Left lung (tissue), 10 donors: ENCODE data around the gene ESRRG. TPM values are rescaled to one million over a fixed set of nuclear protein-coding genes. Genes with fewer than 3 reads are reported as not detected.

Experiments used
- ATAC-seq: fragments of 200-7000 bp; cut with Tn5 transposase; one replicate; pipeline ENCODE4 v1.9.1; 2020; ENCODE audit warnings: moderate library complexity
- DNase-seq, 4 donors: peaks; one replicate each; pipeline ENCODE4 v3.0.0-alpha.2; 2013 to 2020
- H3K27ac ChIP-seq, 2 donors: fragments of 200-600 bp; sonication (generic) in 1 of 2; one replicate each; pipeline versions ENCODE4 v1.5.0 to v1.8.0; 2020 to 2021
- H3K27me3 ChIP-seq, 2 donors: fragments of 200-600 bp; sonication (generic) in 1 of 2; one replicate each; pipeline versions ENCODE4 v1.5.0 to v1.8.0; 2020 to 2021
- H3K36me3 ChIP-seq, 2 donors: fragments of 200-600 bp; sonication (generic) in 1 of 2; one replicate each; pipeline versions ENCODE4 v1.5.0 to v1.8.0; 2020 to 2021
- H3K4me1 ChIP-seq, 2 donors: fragments of 200-600 bp; one replicate each; pipeline ENCODE4 v1.8.0; 2021
- H3K4me3 ChIP-seq, 2 donors: fragments of 200-600 bp; sonication (generic) in 1 of 2; one replicate each; pipeline versions ENCODE4 v1.5.0 to v1.8.0; 2020 to 2021; ENCODE audit warnings: mild to moderate bottlenecking in 1 of 2
- H3K9me3 ChIP-seq, 2 donors: fragments of 200-600 bp; sonication (generic) in 1 of 2; one replicate each; pipeline versions ENCODE4 v1.5.0 to v1.8.0; 2020 to 2021
- CTCF ChIP-seq, 2 donors: fragments of 200-600 bp; sonication (generic) in 1 of 2; IDR thresholded peaks; one replicate each; pipeline versions ENCODE4 v1.5.0 to v1.8.0; 2021; ENCODE audit warnings: antibody characterized with exemption in 2 of 2
- intact Hi-C, 2 donors: fragments of 100-400 bp; cut with DNase I; formaldehyde crosslinking; loops; one replicate each; pipeline versions ENCODE4 v1.11.2 to v1.14.2; 2022
- polyA plus RNA-seq, 6 donors: library from polyadenylated mRNA; unstranded; fragments of 120-200 nt; gene quantifications; one replicate each; pipeline ENCODE4 v1.2.1, GENCODE V29; 2013; ENCODE audit not compliant: insufficient read length in 6 of 6
- total RNA-seq, 2 donors: library from RNA; stranded (reverse); fragmentation: NEBNext Ultra II Directional; extraction: Animal tissue kit (Norgen Biotek cat#: 25700); gene quantifications; one replicate each; pipeline ENCODE4 v1.2.1, GENCODE V29; 2021
- donor health status: DM: no; HTN: yes; CAD: no.
- donor health status: DM: no; HTN: no; CAD: no.

Gene ESRRG
- total and polyA plus RNA-seq, 8 donors, result 0.29 to 2.3 (median 1.5) TPM

DNA sequence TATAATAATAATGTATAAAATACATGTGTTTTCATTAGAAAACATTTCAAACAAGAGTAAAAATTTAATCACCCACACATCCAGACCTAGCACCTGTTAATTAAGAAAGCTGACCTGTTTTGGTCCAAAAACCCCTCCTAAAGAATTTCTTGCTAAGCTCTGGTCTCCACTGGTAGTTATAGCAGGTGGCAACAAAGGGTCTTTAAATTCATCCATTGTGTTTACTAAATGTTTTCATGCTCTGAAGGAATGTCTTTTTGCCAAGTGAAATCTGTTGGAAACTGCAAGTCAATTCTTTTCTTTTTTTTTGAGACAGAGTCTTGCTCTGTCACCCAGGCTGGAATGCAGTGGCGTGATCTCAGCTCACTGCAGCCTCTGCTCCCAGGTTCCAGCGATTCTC, 141.1 kb downstream of the ESRRG start:
- H3K4me1 ChIP-seq, result no peaks in the 10 kb centered on the region
- intact Hi-C loops, result no loop called here
- peaks cover 0 to 4% of the 10 kb centered on the region in 2 donors for H3K27me3 ChIP-seq
- H3K27ac ChIP-seq, result no peak overlapping the region
- no peak for TF ChIP-seq CTCF (IDR thresholded peaks at IDR 0.05)
- no peak overlapping the region for H3K4me3 ChIP-seq
- no peaks in the 10 kb centered on the region for H3K36me3 ChIP-seq
- ATAC-seq (no peak), DNase-seq (no peak)
- H3K9me3 ChIP-seq, result no peaks in the 10 kb centered on the region

- Histone ChIP-seq H3K4me3 (no peak overlapping the region), H3K27ac (no peak overlapping the region), H3K9me3 (no peaks in the 10 kb centered on the region), H3K27me3 (peaks cover 0 to 4% of the 10 kb centered on the region in 2 donors), H3K4me1 (no peaks in the 10 kb centered on the region), H3K36me3 (no peaks in the 10 kb centered on the region)
- ATAC-seq (no peak), DNase-seq (no peak)
- intact Hi-C loops, result no loop called here
- TF ChIP-seq CTCF (IDR thresholded peaks at IDR 0.05), result no peak
These were observed 142.6 kb downstream of the ESRRG start for GRCh38 chr1:216580538-216581057.

DNA sequence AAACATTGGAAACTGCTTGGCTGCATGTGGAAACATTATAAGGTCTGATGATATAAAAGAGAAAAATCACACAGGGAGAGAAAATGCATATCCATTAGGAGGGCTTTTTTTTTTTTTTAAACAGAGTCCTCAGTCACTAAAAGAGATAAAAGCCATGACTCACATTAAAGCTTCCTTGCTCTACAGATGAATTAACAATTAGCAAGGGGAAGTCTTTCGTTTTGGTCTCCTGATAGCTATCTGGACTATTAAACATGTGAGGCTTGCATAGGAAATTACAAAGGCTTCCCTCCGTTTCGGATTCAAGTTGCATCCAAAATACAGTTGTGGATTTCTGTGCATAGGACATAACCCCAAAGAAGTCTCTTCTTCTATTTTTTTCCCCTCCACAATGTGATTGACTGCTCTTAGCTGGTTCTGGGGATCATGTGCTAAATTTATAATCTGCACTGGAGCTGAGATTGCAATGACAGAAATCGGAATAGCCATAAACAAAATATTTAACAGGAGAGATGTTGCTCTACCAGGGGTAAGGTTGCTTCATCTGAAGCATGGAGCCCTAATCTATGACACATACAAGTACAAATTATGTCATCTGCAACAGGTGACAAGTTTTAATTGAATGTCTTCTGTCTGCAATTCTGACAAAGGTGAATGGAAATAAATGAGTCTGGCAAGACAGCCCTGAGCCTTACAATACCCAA, 146.8 kb downstream of the ESRRG start:
- Histone ChIP-seq H3K4me3 (no peak overlapping the region), H3K9me3 (no peaks in the 10 kb centered on the region), H3K36me3 (no peaks in the 10 kb centered on the region), H3K4me1 (no peaks in the 10 kb centered on the region), H3K27ac (no peak overlapping the region), H3K27me3 (no peaks in the 10 kb centered on the region)
- ATAC-seq (no peak), DNase-seq (no peak)
- TF ChIP-seq CTCF (IDR thresholded peaks at IDR 0.05), result no peak
- intact Hi-C loops, result no loop called here

DNA sequence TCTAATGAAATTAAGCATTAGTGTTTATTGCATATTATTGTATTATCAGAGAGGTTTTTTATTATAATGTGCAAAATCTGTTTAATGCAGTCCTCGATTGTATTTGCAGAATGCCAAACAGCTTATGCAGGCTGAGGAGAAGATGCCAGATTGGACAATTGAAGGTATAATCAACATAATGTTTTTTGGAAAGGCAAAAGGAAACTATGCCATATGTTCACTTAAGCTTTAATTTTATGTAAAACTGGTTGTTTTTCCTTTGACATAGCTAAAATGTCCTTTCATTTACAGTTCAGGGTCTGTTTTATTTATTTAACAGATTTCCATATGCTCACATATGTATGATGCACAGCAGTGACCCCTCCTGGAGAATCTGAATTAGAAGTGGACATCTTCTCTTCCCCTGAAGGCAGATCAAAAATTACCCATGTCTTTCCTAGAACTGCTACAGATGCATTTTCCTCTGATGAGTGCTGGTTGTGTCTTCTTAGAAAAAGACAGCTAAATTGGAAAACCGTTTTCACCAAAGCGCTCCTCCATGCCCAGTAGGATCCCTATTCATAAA, 156.5 kb downstream of the ESRRG start:
- TF ChIP-seq CTCF (IDR thresholded peaks at IDR 0.05), result peak in 1 of 2 donors; percentile 20
- Histone ChIP-seq H3K27me3 (no peaks in the 10 kb centered on the region), H3K4me1 (no peaks in the 10 kb centered on the region), H3K36me3 (no peaks in the 10 kb centered on the region), H3K4me3 (no peak overlapping the region), H3K9me3 (no peaks in the 10 kb centered on the region), H3K27ac (no peak overlapping the region)
- DNase-seq (peak in 1 of 4 donors; percentile 9), ATAC-seq (no peak)
- intact Hi-C loops, result no loop called here

DNA sequence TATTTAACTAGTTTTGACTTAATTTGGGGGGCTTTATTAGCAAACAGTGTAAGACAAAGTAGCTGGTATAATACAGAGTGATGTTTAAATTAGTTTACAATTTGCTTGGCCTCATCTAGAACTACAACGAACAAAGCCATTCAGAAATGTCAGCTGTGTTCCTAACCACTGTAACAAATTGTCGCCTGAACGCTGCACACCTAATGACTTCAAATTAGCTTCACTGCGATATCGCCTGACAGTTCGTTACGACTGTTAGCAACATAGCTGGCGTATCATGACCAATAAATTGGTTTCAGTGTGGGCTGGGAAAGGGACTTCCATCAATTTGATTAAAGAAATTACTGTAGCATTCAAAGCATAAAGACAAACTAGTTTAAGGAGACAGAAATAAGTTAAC, 160.1 kb downstream of the ESRRG start:
- no peaks in the 10 kb centered on the region for H3K4me1 ChIP-seq
- no peak for DNase-seq
- intact Hi-C loops, result no loop called here

More for the DNA sequence above, 160.1 kb downstream of the ESRRG start:
- H3K27me3 ChIP-seq, result no peaks in the 10 kb centered on the region
- no peak overlapping the region for H3K4me3 ChIP-seq
- H3K27ac ChIP-seq, result no peak overlapping the region
- H3K9me3 ChIP-seq, result no peaks in the 10 kb centered on the region
- ATAC-seq, result no peak
- no peak for TF ChIP-seq CTCF (IDR thresholded peaks at IDR 0.05)
- H3K36me3 ChIP-seq, result no peaks in the 10 kb centered on the region
